Activated CD4-positive, alpha-beta memory T cell treated with anti-CD3 and anti-CD28 coated beads, Interleukin-2, amount 10 ng/mL, durations not matched to agents 7 days and 5 days (primary cell): Measurements from ENCODE around the gene SPACA1. TPM values are rescaled to one million over a fixed set of nuclear protein-coding genes. Genes with fewer than 3 reads are reported as not detected.

ENCODE experiments used
- CTCF ChIA-PET: fragments of 350-600 bp; sonication (Branson Sonifier 250); formaldehyde crosslinking; loops from one replicate; lab custom pipeline; 2021; ENCODE audit warnings: antibody characterized with exemption, inconsistent platforms; lab: Charles Lee
- POLR2A ChIA-PET: fragments of 350-600 bp; sonication (Branson Sonifier 250); formaldehyde crosslinking; loops from one replicate; lab custom pipeline; 2021; ENCODE audit warnings: antibody characterized with exemption; lab: Charles Lee
- DNase-seq: peaks from one replicate; pipeline ENCODE4 v3.0.0-alpha.2; 2020
- H3K27ac Mint-ChIP-seq: one replicate; pipeline ENCODE4 v1.8.0; 2021; ENCODE audit warnings: mild to moderate bottlenecking, mixed read lengths
- H3K27me3 Mint-ChIP-seq: one replicate; pipeline ENCODE4 v1.8.0; 2021; ENCODE audit warnings: mixed read lengths
- H3K36me3 Mint-ChIP-seq: one replicate; pipeline ENCODE4 v1.8.0; 2021; ENCODE audit warnings: low read depth, mixed read lengths
- H3K4me1 Mint-ChIP-seq: one replicate; pipeline ENCODE4 v1.8.0; 2021; ENCODE audit warnings: mixed read lengths
- H3K4me3 Mint-ChIP-seq: one replicate; pipeline ENCODE4 v1.8.0; 2021; ENCODE audit warnings: mild to moderate bottlenecking, mixed read lengths
- H3K9me3 Mint-ChIP-seq: one replicate; pipeline ENCODE4 v1.8.0; 2021; ENCODE audit warnings: mixed read lengths
- total RNA-seq, 2 experiments: library from RNA; stranded (reverse); gene quantifications; one replicate each; pipeline ENCODE4 v1.2.3, GENCODE V29; 2021

Gene SPACA1
- total RNA-seq, 2 experiments from 2014 or later: not detected

GRCh38 chr6:88045521-88046136 is 2.0 kb upstream of the SPACA1 start:
- ChIA-PET CTCF (no interaction called here), POLR2A (no interaction called here)
- Mint-ChIP-seq H3K36me3 (no peaks in the 10 kb centered on the region), H3K27me3 (peaks cover 8% of the 10 kb centered on the region), H3K27ac (no peak overlapping the region), H3K9me3 (no peaks in the 10 kb centered on the region), H3K4me3 (no peak overlapping the region), H3K4me1 (no peaks in the 10 kb centered on the region)
- no peak for DNase-seq

- Mint-ChIP-seq H3K27me3 (peaks cover 11% of the 10 kb centered on the region), H3K9me3 (no peaks in the 10 kb centered on the region), H3K4me1 (no peaks in the 10 kb centered on the region), H3K4me3 (no peak overlapping the region), H3K27ac (no peak overlapping the region), H3K36me3 (no peaks in the 10 kb centered on the region)
- POLR2A ChIA-PET: interaction anchor here (0.7 kb wide), 1 partner anchor 436 kb away, joined by 3 read pairs; no protein-coding TSS in a partner anchor
- CTCF ChIA-PET: no interaction called here
- no peak for DNase-seq
These were observed 937 bp downstream of the SPACA1 start for GRCh38 chr6:88048578-88048977.

DNA sequence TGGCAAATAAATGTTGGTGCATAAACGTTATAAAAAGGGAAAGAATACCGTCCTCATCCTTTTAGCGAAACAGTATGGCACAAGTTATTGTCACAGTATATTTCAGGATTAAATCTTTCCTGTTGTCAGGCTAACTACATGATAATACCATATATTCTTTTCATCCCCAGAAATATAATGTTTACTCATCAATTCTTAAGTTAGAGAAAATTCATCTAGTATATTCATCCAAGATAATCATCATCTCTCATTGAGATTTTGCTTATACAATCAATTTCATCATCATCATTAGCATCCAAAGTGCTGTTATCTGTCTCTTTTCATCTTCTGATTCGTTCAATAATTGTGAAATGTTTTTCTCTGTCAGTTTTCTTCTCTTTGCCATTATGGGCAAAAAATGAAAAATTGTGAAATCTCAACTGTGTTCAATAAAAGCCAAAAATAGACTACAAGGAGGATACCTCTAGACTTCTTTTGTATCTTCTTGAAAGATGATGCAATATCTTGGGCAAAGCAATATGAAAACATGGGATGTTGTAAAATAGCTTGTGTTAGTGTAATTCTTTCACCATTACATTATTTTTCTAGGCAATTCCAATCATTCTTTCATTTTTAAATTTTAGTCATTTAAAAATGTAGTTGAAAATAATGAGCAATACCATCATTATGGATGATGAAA is 2.6 kb downstream of the SPACA1 start:
- POLR2A ChIA-PET: no interaction called here

GRCh38 chr6:88059191-88059590 is 11.6 kb downstream of the SPACA1 start:
- DNase-seq: no peak
- no peaks in the 10 kb centered on the region for H3K9me3 Mint-ChIP-seq
- H3K4me3 Mint-ChIP-seq: no peak overlapping the region
- POLR2A ChIA-PET: no interaction called here
- CTCF ChIA-PET: no interaction called here
- peaks cover 16% of the 10 kb centered on the region for H3K27me3 Mint-ChIP-seq
- no peaks in the 10 kb centered on the region for H3K36me3 Mint-ChIP-seq
- no peaks in the 10 kb centered on the region for H3K4me1 Mint-ChIP-seq
- no peak overlapping the region for H3K27ac Mint-ChIP-seq

More for the DNA sequence above, 2.6 kb downstream of the SPACA1 start:
- Mint-ChIP-seq H3K36me3 (no peaks in the 10 kb centered on the region), H3K4me3 (no peak overlapping the region), H3K27ac (no peak overlapping the region), H3K9me3 (no peaks in the 10 kb centered on the region), H3K27me3 (peaks cover 14% of the 10 kb centered on the region), H3K4me1 (no peaks in the 10 kb centered on the region)
- no peak for DNase-seq
- CTCF ChIA-PET: no interaction called here

DNA sequence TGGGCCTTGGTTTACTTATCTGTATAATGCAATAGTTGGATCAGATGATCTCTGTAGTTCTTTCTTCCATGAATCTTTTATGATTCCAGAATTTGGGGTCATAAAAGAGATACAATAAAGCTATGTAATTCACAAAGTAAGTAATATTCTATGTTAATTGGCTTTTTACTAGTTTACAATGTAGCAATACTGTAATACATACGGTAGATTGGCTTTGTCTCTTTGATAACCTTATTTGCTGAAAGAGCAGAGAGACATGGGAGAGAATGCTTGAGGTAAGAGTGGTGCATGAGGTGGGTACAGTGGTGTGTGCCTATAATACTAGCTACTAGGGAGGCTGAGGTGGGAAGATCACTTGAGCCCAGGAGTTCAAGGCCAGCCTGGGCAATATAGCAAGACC is 14.7 kb downstream of the SPACA1 start:
- no peaks in the 10 kb centered on the region for H3K36me3 Mint-ChIP-seq

GRCh38 chr6:88072462-88072861 is 24.8 kb downstream of the SPACA1 start:
- H3K36me3 Mint-ChIP-seq: no peaks in the 10 kb centered on the region
- no peaks in the 10 kb centered on the region for H3K4me1 Mint-ChIP-seq
- H3K27me3 Mint-ChIP-seq: peaks cover 2% of the 10 kb centered on the region
- ChIA-PET CTCF (no interaction called here), POLR2A (no interaction called here)
- no peak overlapping the region for H3K4me3 Mint-ChIP-seq
- H3K9me3 Mint-ChIP-seq: no peaks in the 10 kb centered on the region
- H3K27ac Mint-ChIP-seq: no peak overlapping the region
- no peak for DNase-seq

More for the DNA sequence above, 14.7 kb downstream of the SPACA1 start:
- Mint-ChIP-seq H3K9me3 (no peaks in the 10 kb centered on the region), H3K4me3 (no peak overlapping the region), H3K27ac (no peak overlapping the region), H3K27me3 (peaks cover 9% of the 10 kb centered on the region), H3K4me1 (no peaks in the 10 kb centered on the region)
- POLR2A ChIA-PET: no interaction called here
- CTCF ChIA-PET: no interaction called here
- no peak for DNase-seq

DNA sequence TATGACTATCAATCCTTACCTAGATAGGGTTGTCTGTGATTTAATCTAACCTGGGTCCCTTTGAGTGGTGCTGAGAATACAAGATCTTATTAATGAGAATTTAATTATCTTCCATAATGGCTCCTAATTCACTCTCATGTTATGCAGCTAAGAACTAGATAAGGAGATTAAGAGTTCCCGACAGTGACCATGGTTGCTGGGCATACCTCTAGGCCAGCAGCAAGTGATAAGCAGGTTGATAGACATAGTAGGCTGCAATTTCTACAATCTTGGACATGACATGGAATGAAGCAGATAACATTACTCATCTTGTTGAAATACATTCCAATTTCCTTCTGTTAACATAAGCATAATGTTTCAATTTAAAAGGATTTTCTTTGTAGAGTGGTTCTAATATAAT is 27.1 kb downstream of the SPACA1 start:
- no peaks in the 10 kb centered on the region for H3K9me3 Mint-ChIP-seq
- ChIA-PET CTCF (no interaction called here), POLR2A (no interaction called here)
- no peak for DNase-seq
- no peaks in the 10 kb centered on the region for H3K4me1 Mint-ChIP-seq
- no peaks in the 10 kb centered on the region for H3K36me3 Mint-ChIP-seq
- no peak overlapping the region for H3K27ac Mint-ChIP-seq
- H3K4me3 Mint-ChIP-seq: no peak overlapping the region
- H3K27me3 Mint-ChIP-seq: peaks cover 2% of the 10 kb centered on the region

DNA sequence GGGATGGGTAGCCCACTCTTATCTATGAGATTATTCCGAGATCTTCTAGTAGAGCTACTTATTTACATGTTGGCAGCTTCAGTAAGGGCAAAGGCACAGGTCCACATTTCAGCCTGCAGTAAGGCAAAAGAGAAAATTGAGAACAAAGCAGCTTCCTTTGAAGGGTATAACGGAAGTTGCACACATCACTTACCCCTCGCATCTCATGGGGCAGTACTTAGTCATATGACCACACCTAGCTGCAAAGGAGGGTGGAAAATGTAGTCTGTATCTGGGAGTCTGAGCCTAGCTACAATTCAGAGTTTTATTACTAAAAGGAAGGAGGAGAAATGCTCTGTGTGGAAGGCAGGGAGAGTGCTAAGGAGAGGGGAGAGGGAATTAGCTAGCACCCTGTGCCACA is 29.7 kb downstream of the SPACA1 start:
- POLR2A ChIA-PET: no interaction called here
- Mint-ChIP-seq H3K4me3 (no peak overlapping the region), H3K9me3 (no peaks in the 10 kb centered on the region)

DNA sequence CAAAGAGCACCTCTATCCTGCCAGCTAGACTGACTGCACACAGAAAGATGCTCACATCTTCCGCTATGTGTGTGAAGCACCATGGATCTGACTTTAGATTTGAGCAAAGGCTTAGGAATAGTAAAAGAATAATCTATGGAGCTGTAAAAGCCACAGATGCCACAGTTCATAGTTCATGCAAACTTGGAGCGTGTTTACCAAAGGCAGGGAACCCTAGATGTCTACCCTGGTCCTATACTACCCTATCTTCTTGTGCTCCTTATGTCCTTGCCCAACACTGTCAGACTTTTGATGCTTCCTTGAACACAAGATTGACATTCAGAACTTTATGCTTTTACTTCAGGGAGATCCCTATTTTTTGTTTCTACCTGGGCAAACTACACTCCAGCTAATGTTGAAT is 39.2 kb downstream of the SPACA1 start:
- Mint-ChIP-seq H3K36me3 (no peaks in the 10 kb centered on the region), H3K9me3 (no peaks in the 10 kb centered on the region), H3K4me1 (no peaks in the 10 kb centered on the region), H3K27me3 (peaks cover 15% of the 10 kb centered on the region), H3K27ac (no peak overlapping the region), H3K4me3 (no peak overlapping the region)
- ChIA-PET POLR2A (no interaction called here), CTCF (no interaction called here)
- DNase-seq: no peak

More for the DNA sequence above, 29.7 kb downstream of the SPACA1 start:
- peaks cover 2% of the 10 kb centered on the region for H3K27me3 Mint-ChIP-seq
- CTCF ChIA-PET: interaction anchor here (0.8 kb wide), 1 partner anchor 15 kb away, joined by 3 read pairs; no protein-coding TSS in a partner anchor
- H3K27ac Mint-ChIP-seq: no peak overlapping the region
- DNase-seq: no peak
- H3K4me1 Mint-ChIP-seq: no peaks in the 10 kb centered on the region
- H3K36me3 Mint-ChIP-seq: no peaks in the 10 kb centered on the region

DNA sequence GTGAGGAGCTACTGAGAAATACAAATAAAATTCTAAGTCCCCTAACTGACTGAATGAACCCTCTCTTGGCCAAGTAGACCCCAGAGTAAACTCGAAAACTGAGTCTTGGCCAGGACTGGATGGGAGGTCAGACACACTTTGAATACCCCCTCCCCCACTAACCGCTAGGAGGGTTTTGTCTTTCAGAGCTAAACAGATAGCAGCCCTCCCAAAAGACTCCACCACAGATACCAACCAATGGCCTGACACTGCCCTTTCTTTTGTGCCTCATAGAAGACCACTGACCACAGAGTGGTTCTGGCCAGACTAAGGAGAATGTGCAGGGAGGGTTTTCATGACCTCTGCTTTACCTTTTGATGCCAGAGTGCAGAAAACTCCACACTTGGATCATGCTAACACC is 42.1 kb downstream of the SPACA1 start:
- ChIA-PET POLR2A (no interaction called here), CTCF (no interaction called here)
- H3K27me3 Mint-ChIP-seq: peaks cover 13% of the 10 kb centered on the region
- no peak overlapping the region for H3K27ac Mint-ChIP-seq
- H3K4me3 Mint-ChIP-seq: no peak overlapping the region
- no peaks in the 10 kb centered on the region for H3K36me3 Mint-ChIP-seq
- DNase-seq: no peak
- H3K4me1 Mint-ChIP-seq: no peaks in the 10 kb centered on the region
- H3K9me3 Mint-ChIP-seq: no peaks in the 10 kb centered on the region

GRCh38 chr6:88105741-88106340 is 58.2 kb downstream of the SPACA1 start:
- no peak for DNase-seq
- ChIA-PET POLR2A (no interaction called here), CTCF (no interaction called here)
- no peaks in the 10 kb centered on the region for H3K36me3 Mint-ChIP-seq
- no peaks in the 10 kb centered on the region for H3K27me3 Mint-ChIP-seq
- no peaks in the 10 kb centered on the region for H3K4me1 Mint-ChIP-seq
- no peaks in the 10 kb centered on the region for H3K9me3 Mint-ChIP-seq
- no peak overlapping the region for H3K4me3 Mint-ChIP-seq
- H3K27ac Mint-ChIP-seq: no peak overlapping the region

GRCh38 chr6:88107241-88107640 is 59.6 kb downstream of the SPACA1 start:
- Mint-ChIP-seq H3K27ac (no peak overlapping the region), H3K36me3 (no peaks in the 10 kb centered on the region), H3K4me1 (no peaks in the 10 kb centered on the region), H3K27me3 (no peaks in the 10 kb centered on the region), H3K9me3 (no peaks in the 10 kb centered on the region), H3K4me3 (no peak overlapping the region)
- ChIA-PET CTCF (no interaction called here), POLR2A (no interaction called here)
- DNase-seq: no peak

DNA sequence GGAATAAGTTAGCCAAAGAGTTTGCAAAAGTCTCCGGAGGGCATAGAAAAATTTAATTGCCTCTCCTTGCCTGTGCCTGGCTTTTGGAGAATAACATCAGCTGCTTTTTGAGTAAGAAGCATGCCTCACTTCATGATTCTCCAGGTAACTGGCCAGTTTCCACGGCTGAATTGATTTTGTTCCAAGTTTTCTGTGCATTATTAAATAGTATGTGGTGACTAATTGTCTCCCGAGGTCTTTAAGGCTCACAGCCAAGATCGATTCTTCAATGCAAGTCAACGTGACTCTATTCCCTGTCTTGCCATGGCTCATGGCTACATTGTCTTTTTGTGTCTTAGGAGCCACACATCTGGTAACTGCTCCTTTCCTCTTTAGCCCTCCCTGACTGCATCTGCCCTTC is 64.3 kb downstream of the SPACA1 start:
- DNase-seq: no peak
- Mint-ChIP-seq H3K36me3 (no peaks in the 10 kb centered on the region), H3K27ac (no peak overlapping the region), H3K9me3 (no peaks in the 10 kb centered on the region), H3K27me3 (no peaks in the 10 kb centered on the region), H3K4me1 (no peaks in the 10 kb centered on the region), H3K4me3 (no peak overlapping the region)
- CTCF ChIA-PET: no interaction called here
- POLR2A ChIA-PET: no interaction called here
